Neural crest cell (in vitro differentiated cells): ENCODE data around the gene ASCC3. TPM values are rescaled to one million over a fixed set of nuclear protein-coding genes. Genes with fewer than 3 reads are reported as not detected.

Experiments used
- DNase-seq: peaks from one replicate; pipeline ENCODE4 v3.0.0; 2021; ENCODE audit warnings: low read depth, mixed read lengths, low spot score
- H3K27ac Mint-ChIP-seq: one replicate; pipeline ENCODE4 v1.8.0; 2021; ENCODE audit warnings: mild to moderate bottlenecking, mixed read lengths; ENCODE audit not compliant: unreplicated experiment
- H3K27me3 Mint-ChIP-seq: 2 replicates; pipeline ENCODE4 v1.8.0; 2021; ENCODE audit warnings: low read depth, mild to moderate bottlenecking, mixed read lengths
- H3K36me3 Mint-ChIP-seq: 2 replicates; pipeline ENCODE4 v1.8.0; 2021; ENCODE audit warnings: low read depth, mild to moderate bottlenecking, mixed read lengths
- H3K4me1 Mint-ChIP-seq: 2 replicates; pipeline ENCODE4 v1.8.0; 2021; ENCODE audit warnings: mixed read lengths
- H3K4me3 Mint-ChIP-seq: one replicate; pipeline ENCODE4 v1.8.0; 2021; ENCODE audit warnings: mild to moderate bottlenecking, mixed read lengths
- H3K9me3 Mint-ChIP-seq: 2 replicates; pipeline ENCODE4 v1.8.0; 2021; ENCODE audit warnings: mixed read lengths
- total RNA-seq: library from RNA; stranded (reverse); gene quantifications from 2 replicates; pipeline ENCODE4 v1.2.1, GENCODE V29; 2021
- TF ChIP-seq, protein P1 (sequence below): fragments of 200-600 bp; sonication (generic); conservative IDR thresholded peaks from 2 replicates; pipeline ENCODE4 v1.5.0; 2021; ENCODE audit warnings: antibody characterized with exemption, mild to moderate bottlenecking

ASCC3 gene
- total RNA-seq, 1 donor from 2014 or later, result 31.4 TPM

DNA sequence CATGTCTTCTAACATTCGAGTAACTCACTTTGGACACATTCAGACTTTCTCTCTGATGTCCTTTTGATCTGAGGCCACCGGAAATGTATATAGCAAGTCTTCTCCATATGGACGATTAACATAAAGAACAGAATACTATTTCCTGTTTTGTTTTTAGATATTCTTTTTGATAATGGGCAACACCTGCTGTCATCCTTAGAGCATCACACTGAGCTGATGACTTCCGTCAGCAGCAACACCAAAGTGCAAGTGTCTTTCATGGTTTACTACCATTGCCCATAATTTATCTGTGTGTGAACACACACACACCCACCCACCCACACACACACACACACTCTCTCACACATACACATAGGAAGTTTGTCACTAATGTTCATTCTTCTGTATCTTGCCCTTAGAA lies 303.7 kb downstream of the ASCC3 start:
- H3K4me3 Mint-ChIP-seq, result no peak overlapping the region
- no peak for DNase-seq
- no peak overlapping the region for H3K27ac Mint-ChIP-seq
- TF ChIP-seq, protein P1, sequence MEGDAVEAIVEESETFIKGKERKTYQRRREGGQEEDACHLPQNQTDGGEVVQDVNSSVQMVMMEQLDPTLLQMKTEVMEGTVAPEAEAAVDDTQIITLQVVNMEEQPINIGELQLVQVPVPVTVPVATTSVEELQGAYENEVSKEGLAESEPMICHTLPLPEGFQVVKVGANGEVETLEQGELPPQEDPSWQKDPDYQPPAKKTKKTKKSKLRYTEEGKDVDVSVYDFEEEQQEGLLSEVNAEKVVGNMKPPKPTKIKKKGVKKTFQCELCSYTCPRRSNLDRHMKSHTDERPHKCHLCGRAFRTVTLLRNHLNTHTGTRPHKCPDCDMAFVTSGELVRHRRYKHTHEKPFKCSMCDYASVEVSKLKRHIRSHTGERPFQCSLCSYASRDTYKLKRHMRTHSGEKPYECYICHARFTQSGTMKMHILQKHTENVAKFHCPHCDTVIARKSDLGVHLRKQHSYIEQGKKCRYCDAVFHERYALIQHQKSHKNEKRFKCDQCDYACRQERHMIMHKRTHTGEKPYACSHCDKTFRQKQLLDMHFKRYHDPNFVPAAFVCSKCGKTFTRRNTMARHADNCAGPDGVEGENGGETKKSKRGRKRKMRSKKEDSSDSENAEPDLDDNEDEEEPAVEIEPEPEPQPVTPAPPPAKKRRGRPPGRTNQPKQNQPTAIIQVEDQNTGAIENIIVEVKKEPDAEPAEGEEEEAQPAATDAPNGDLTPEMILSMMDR, result no peak
- H3K4me1 Mint-ChIP-seq, result no peaks in the 10 kb centered on the region
- H3K36me3 Mint-ChIP-seq, result peaks cover 8% of the 10 kb centered on the region
- peaks cover 8% of the 10 kb centered on the region for H3K9me3 Mint-ChIP-seq
- H3K27me3 Mint-ChIP-seq, result no peaks in the 10 kb centered on the region

- no peak overlapping the region for H3K4me3 Mint-ChIP-seq
- H3K4me1 Mint-ChIP-seq, result no peaks in the 10 kb centered on the region
- peaks cover 8% of the 10 kb centered on the region for H3K9me3 Mint-ChIP-seq
- TF ChIP-seq, protein P1, result no peak
- no peak overlapping the region for H3K27ac Mint-ChIP-seq
- H3K27me3 Mint-ChIP-seq, result no peaks in the 10 kb centered on the region
- H3K36me3 Mint-ChIP-seq, result peaks cover 12% of the 10 kb centered on the region
- DNase-seq, result no peak
Observed at GRCh38 chr6:100575921-100576320, 305.2 kb downstream of the ASCC3 start.

DNA sequence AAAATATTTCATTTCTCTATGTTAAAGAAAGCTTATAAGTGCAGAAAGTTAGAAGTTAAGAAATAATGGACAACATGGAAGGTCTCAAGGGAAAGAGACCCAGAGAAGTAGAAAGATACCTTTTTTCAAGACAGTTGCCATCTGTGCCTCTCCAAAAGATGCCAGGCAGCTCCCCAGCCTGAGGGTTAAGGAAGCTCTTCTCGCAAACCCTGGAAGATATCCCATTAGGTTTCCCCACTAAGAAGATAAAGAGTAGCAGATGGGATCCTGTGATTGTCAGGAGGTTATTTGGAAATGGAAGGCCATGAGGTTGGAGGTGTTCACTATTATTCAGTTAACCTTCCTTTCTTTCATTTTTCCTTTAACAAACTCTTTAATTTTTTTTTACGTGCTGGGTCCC lies 306.3 kb downstream of the ASCC3 start:
- no peaks in the 10 kb centered on the region for H3K27me3 Mint-ChIP-seq
- no peak overlapping the region for H3K4me3 Mint-ChIP-seq
- TF ChIP-seq, protein P1, result no peak
- no peak overlapping the region for H3K27ac Mint-ChIP-seq
- peaks cover 8% of the 10 kb centered on the region for H3K9me3 Mint-ChIP-seq
- H3K36me3 Mint-ChIP-seq, result peaks cover 22% of the 10 kb centered on the region
- DNase-seq, result no peak
- no peaks in the 10 kb centered on the region for H3K4me1 Mint-ChIP-seq

DNA sequence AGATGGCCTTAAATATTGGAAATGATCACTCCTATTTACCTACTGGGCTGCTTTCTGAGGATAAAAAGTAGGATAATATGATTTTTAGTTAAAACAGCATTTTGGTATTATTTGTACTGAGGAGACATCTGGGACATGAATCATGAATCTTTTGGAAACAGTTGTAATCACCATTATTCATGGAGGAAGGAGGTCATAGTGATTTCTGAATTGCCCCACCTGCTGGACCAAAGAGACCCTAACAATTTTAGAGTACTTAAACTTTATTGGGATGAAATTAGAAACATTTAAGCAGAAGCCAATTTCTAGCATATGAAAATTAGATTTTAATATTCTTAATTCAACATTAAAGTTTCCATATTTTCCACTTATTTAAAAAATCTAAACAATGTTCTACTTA lies 308.0 kb downstream of the ASCC3 start:
- no peak overlapping the region for H3K27ac Mint-ChIP-seq
- TF ChIP-seq, protein P1, result peak; percentile 59
- H3K4me3 Mint-ChIP-seq, result no peak overlapping the region
- no peak for DNase-seq
- no peaks in the 10 kb centered on the region for H3K27me3 Mint-ChIP-seq
- H3K9me3 Mint-ChIP-seq, result no peaks in the 10 kb centered on the region
- H3K36me3 Mint-ChIP-seq, result peaks cover 17% of the 10 kb centered on the region
- no peaks in the 10 kb centered on the region for H3K4me1 Mint-ChIP-seq

GRCh38 chr6:100568255-100568654 lies 312.9 kb downstream of the ASCC3 start:
- Mint-ChIP-seq H3K27me3 (no peaks in the 10 kb centered on the region), H3K36me3 (peaks cover 19% of the 10 kb centered on the region), H3K27ac (no peak overlapping the region), H3K4me3 (no peak overlapping the region), H3K9me3 (no peaks in the 10 kb centered on the region), H3K4me1 (no peaks in the 10 kb centered on the region)
- DNase-seq, result no peak
- TF ChIP-seq, protein P1, result no peak

- DNase-seq, result no peak
- H3K4me3 Mint-ChIP-seq, result no peak overlapping the region
- H3K9me3 Mint-ChIP-seq, result no peaks in the 10 kb centered on the region
- H3K4me1 Mint-ChIP-seq, result no peaks in the 10 kb centered on the region
- peaks cover 19% of the 10 kb centered on the region for H3K36me3 Mint-ChIP-seq
- no peaks in the 10 kb centered on the region for H3K27me3 Mint-ChIP-seq
- TF ChIP-seq, protein P1, result no peak
- no peak overlapping the region for H3K27ac Mint-ChIP-seq
Observed at GRCh38 chr6:100566563-100566962, 314.6 kb downstream of the ASCC3 start.
